GM21515 (cell line): ENCODE measurements around the gene PPP2R1B.

Experiments
- ATAC-seq: cut with Tn5 transposase; IDR thresholded peaks from one replicate; pipeline ENCODE4 v1.9.1; 2021; ENCODE audit not compliant: unreplicated experiment

Gene PPP2R1B

DNA sequence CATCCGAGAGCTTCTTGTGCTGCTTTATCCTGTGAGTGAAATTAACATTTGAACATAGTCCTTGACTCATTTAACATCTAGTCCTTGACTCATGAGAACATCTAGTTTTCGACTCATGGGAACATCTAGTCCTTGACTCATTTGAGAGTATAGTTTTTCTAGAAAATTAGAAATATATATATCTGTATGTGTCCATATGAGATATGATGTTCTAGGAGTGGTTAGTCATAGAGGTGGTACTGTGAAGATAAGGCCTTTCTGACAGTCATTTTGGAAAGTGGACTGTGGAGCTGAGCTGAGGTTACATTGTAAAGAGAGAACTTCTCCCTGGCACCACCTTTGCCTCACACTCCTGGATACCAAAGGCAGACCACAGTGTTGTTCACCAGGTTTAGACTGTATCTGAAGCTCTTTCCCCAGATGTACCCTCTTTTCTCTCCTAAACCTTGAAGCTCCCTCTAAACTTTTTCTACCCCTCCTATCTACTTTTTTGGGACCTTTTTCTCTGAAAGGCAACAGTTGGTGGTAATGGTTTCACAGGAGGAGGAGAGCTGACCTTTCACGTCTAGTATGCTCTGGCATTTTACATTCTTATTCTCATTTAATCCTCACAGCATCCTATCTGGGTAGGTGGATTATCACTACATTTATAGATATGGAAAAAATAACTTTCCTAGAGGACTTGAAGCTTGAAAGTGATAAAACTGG is 67.2 kb downstream of the PPP2R1B start:
- ATAC-seq: no peak

DNA sequence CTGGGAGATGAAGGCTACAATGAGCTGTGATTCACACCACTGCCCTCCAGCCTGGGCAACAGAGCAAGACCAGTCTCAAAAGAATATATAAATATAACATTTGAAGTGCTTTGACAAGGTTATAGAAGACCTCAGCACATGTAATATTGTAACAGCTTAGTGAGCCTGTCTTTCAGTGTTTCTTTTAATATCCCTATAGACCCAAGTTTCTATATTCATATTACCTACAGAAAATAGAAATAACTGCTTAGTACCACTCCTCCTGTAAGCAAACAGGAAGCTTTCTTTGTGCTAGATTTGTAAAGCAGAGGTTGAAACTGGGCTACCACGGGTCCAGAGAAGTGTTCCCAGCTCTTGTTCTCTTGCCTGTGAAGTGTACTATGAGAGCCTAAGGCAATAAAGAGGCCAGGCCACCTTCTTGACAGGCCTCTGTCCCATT is 68.2 kb downstream of the PPP2R1B start:
- peak; percentile 55 for ATAC-seq

- no peak for ATAC-seq
These were observed 69.6 kb downstream of the PPP2R1B start for GRCh38 chr11:111696556-111696955.

DNA sequence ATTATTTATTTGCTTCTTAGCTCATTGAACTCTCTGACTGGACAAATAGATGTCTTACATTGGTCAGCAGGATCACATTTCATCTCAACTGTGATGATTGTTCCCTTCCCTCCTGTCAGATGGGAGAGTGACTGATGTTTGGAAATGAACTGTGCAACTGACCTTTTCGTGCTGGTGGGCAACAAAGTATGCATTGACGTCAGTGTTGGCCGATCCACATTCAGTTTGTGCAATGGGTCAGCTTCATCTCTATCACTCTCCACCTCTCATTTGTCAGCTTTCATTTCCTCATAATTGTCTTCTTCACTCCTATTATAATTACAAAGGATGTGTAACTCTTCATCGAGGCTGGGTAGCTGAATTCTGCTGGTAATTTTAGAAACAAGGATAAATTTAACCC is 71.3 kb downstream of the PPP2R1B start:
- ATAC-seq: no peak

DNA sequence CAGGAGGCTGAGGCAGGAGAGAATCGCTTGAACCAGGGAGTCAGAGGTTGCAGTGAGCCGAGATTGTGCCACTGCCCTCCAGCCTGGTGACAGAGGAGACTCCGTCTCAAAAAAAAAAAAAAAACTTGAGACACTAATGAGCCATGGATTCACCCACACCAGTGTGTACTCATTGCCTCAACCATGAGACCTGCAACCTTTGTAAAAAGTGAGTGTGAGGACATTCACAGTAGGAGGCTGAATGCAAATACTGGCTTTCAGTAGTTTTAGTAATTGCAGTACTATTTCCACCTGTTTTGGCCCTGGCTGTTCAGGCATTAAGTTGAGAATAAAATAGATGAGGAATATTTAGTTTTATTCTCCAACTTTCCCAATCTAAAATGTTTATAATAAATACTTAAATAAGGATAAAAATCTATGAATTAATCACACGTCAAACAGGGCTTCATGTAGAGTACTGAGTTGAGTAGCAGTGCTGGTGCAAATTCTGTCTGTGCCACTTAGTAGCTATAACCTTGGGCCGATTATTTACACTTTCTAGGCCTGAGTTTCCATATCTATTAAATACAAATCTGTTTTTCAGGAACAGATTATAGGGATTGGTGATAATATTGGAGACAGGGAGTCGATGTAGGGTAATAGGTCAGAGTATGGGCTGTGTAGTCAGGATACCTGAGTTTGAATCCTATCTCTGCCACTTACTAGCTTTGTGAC is 72.8 kb downstream of the PPP2R1B start:
- ATAC-seq: no peak

GRCh38 chr11:111691741-111692140 is 74.4 kb downstream of the PPP2R1B start:
- ATAC-seq: no peak

DNA sequence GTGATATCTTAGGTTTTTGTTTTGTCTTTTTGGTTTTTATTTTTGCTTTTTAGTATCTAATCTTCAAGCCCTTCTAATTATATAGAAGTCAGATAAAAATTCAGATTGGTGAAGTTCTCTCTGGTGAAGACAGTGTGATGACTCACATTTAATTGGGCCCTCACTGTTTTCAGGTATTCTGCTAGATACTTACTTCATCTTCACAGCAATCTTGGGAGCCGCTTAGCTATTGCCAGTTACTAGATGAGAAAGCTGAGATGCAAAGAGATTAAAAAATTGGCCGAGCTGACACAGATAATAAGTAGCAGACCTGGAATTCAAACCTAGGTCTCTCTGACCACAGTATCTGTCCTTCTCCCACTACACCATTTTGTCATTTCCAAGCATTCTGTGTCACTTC is 75.0 kb downstream of the PPP2R1B start:
- no peak for ATAC-seq

- ATAC-seq: no peak
These were observed 78.2 kb downstream of the PPP2R1B start for GRCh38 chr11:111688013-111688412.

DNA sequence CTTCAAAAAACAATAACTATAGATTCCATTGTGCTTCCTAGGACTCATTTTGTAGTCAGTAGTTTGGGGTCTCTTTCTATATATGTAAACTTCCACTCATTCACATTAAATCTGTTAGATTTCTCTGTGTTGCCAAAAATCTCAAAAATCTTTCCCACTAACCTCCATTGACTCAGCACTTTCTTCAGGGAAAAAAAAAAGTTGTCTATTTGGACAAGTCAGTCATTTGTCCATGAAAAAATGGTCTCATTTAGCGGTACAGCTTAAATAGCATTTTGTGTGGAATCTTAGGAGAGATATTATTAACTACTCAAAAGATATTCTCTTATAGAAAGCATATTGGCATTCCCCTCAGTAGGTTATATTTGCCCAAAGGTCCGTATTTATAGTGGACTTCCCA is 81.9 kb downstream of the PPP2R1B start:
- no peak for ATAC-seq

DNA sequence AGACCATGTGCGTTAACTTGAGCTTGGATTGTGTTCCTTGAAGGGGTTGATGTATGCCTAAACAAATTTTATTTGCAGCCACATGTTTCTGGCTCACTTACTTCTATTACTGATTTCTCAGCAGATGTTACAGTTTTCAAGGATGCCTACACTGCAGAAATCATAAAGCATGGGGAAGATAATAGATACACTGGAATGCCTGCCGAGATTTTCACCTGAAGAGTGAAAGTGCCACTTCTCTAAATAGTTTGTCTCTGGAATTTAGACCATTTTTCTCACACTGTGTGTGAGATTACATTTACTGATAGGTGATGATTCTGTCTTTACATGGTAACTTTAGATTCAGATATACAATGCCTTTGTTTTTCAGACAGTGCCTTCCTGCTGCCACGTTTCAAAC is 82.4 kb downstream of the PPP2R1B start:
- ATAC-seq: no peak

DNA sequence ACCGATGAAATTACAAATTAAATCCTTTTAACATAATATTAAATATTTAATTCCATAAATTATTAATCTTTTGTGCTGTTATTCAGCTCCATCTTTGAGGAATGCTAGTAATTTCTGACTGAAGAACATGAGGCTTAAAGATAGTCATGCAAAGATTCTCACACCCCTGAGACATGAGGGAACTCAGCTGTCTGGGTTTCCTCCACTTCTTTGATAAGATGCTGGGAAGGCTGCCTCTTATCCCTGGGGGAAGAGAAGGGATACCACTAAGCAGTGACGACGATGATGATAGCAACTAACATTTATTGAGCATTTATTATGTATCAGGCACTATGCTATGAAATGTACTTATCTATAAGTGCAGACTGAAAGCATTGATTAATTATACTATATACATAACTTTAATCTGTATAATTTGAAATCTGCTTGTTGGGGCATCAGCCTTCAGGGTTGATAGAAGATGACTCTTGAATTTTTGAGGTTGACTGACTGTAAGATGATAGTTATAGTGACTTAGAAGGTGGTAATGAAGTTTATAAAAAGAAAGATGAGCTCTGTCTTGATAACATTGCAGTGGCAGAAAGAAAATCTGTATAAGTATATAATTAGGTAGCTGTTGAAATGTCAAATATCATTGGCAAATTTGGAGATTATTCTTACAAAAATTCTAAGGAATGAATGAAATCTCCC is 85.6 kb downstream of the PPP2R1B start:
- no peak for ATAC-seq
